Smooth muscle cell (in vitro differentiated cells): ENCODE measurements around the gene SPATA20. TPM values are rescaled to one million over a fixed set of nuclear protein-coding genes. Genes with fewer than 3 reads are reported as not detected.

ENCODE experiments used
- DNase-seq: peaks from one replicate; lab custom pipeline; 2025; ENCODE audit not compliant: unreplicated experiment; lab: John Stamatoyannopoulos, UW
- H2AFZ ChIP-seq: fragments of 200-600 bp; sonication (generic); 2 replicates; pipeline ENCODE4 v1.6.0; 2016; ENCODE audit warnings: antibody characterized with exemption, low read depth, mild to moderate bottlenecking
- H3F3A ChIP-seq: fragments of 200-600 bp; sonication (generic); 2 replicates; pipeline ENCODE4 v1.6.0; 2017; ENCODE audit warnings: antibody characterized with exemption, low read depth
- H3K27ac ChIP-seq: fragments of 200-600 bp; sonication (generic); 2 replicates; pipeline ENCODE4 v1.5.1; 2016; ENCODE audit warnings: low read depth, mild to moderate bottlenecking
- H3K27me3 ChIP-seq: fragments of 200-600 bp; sonication (generic); 2 replicates; pipeline ENCODE4 v1.6.1; 2016; ENCODE audit warnings: low read depth, mild to moderate bottlenecking
- H3K36me3 ChIP-seq: fragments of 200-600 bp; sonication (generic); 2 replicates; pipeline ENCODE4 v1.5.1; 2016; ENCODE audit warnings: low read depth
- H3K4me1 ChIP-seq: fragments of 200-600 bp; sonication (generic); 2 replicates; pipeline ENCODE4 v1.5.1; 2016; ENCODE audit warnings: low read depth
- H3K4me2 ChIP-seq: fragments of 200-600 bp; sonication (generic); 2 replicates; pipeline ENCODE4 v1.6.0; 2016; ENCODE audit warnings: mild to moderate bottlenecking
- H3K4me3 ChIP-seq: fragments of 200-600 bp; sonication (generic); 2 replicates; pipeline ENCODE4 v1.5.1; 2016; ENCODE audit warnings: mild to moderate bottlenecking
- H3K79me2 ChIP-seq: fragments of 200-600 bp; sonication (generic); 2 replicates; pipeline ENCODE4 v1.6.0; 2016; ENCODE audit warnings: low read depth, mild to moderate bottlenecking
- H3K9ac ChIP-seq: fragments of 200-600 bp; sonication (generic); 2 replicates; pipeline ENCODE4 v1.6.0; 2016; ENCODE audit warnings: low read depth
- H3K9me3 ChIP-seq: fragments of 200-600 bp; sonication (generic); replicated peaks from 2 replicates; pipeline ENCODE4 v1.5.1; 2016; ENCODE audit warnings: low read depth
- H4K20me1 ChIP-seq: fragments of 200-600 bp; sonication (generic); 2 replicates; pipeline ENCODE4 v1.6.0; 2016; ENCODE audit warnings: low read depth
- CTCF ChIP-seq: fragments of 200-600 bp; sonication (generic); IDR thresholded peaks from 2 replicates; pipeline ENCODE4 v1.5.1; 2017; ENCODE audit warnings: borderline replicate concordance, mild to moderate bottlenecking, antibody characterized with exemption; ENCODE audit not compliant: insufficient read depth, poor library complexity, severe bottlenecking
- WGBS: methylation state at CpG from one replicate; pipeline ENCODE4 v1.1.7; 2016; ENCODE audit warnings: low lambda C conversion rate; 5-methylcytosine and 5-hydroxymethylcytosine counted together
- polyA plus RNA-seq: library from polyadenylated mRNA; unstranded; fragments of >200 nt; fragmentation: Nextera tagmentation; extraction: Ambion mirVana; gene quantifications from 2 replicates; pipeline ENCODE4 v1.2.1, GENCODE V29; 2016
- total RNA-seq: library from RNA; depleted of rRNA; stranded (reverse); fragments of >200 nt; gene quantifications from 2 replicates; pipeline ENCODE4 v1.2.3, GENCODE V29; 2014

Gene SPATA20
- total and polyA plus RNA-seq, 2 experiments from 2014 or later: 61.0 to 62.7 TPM

- 27% methylated on average over 2 of the region's 2 CpGs for WGBS
- H3K79me2 ChIP-seq: no peaks in the 10 kb centered on the region
- no peak for TF ChIP-seq CTCF
- no peaks in the 10 kb centered on the region for H3K27me3 ChIP-seq
- peaks cover 8% of the 10 kb centered on the region for H3F3A ChIP-seq
- H3K9me3 ChIP-seq: no peaks in the 10 kb centered on the region
- peak overlapping the region; percentile 79 for H3K27ac ChIP-seq
- no peaks in the 10 kb centered on the region for H4K20me1 ChIP-seq
- no peak overlapping the region for H3K9ac ChIP-seq
- DNase-seq: no peak
- H3K4me1 ChIP-seq: peaks cover 25% of the 10 kb centered on the region
- H3K36me3 ChIP-seq: no peaks in the 10 kb centered on the region
- H2AFZ ChIP-seq: no peak overlapping the region
- H3K4me2 ChIP-seq: peak overlapping the region; percentile 35
- H3K4me3 ChIP-seq: no peak overlapping the region
Observed at GRCh38 chr17:50499721-50500120, 47.3 kb upstream of the SPATA20 start.

GRCh38 chr17:50501054-50501453 lies 45.9 kb upstream of the SPATA20 start:
- no peaks in the 10 kb centered on the region for H3K9me3 ChIP-seq
- no peak for DNase-seq
- H4K20me1 ChIP-seq: no peaks in the 10 kb centered on the region
- H3K4me2 ChIP-seq: no peak overlapping the region
- no peak overlapping the region for H2AFZ ChIP-seq
- H3K4me3 ChIP-seq: no peak overlapping the region
- H3K9ac ChIP-seq: no peak overlapping the region
- H3K27me3 ChIP-seq: no peaks in the 10 kb centered on the region
- H3K79me2 ChIP-seq: no peaks in the 10 kb centered on the region
- H3K27ac ChIP-seq: peak overlapping the region; percentile 80
- peaks cover 25% of the 10 kb centered on the region for H3K4me1 ChIP-seq
- 73% methylated on average over 5 of the region's 5 CpGs for WGBS
- no peaks in the 10 kb centered on the region for H3K36me3 ChIP-seq
- peak; percentile 46 for TF ChIP-seq CTCF
- peaks cover 8% of the 10 kb centered on the region for H3F3A ChIP-seq

- no peaks in the 10 kb centered on the region for H3K79me2 ChIP-seq
Observed at GRCh38 chr17:50502301-50502990, 44.5 kb upstream of the SPATA20 start.

More at GRCh38 chr17:50502301-50502990, 44.5 kb upstream of the SPATA20 start:
- no peak overlapping the region for H2AFZ ChIP-seq
- H3K4me1 ChIP-seq: peaks cover 26% of the 10 kb centered on the region
- peak overlapping the region; percentile 15 for H3K4me2 ChIP-seq
- peak overlapping the region; percentile 53 for H3K9ac ChIP-seq
- no peak overlapping the region for H3K4me3 ChIP-seq
- no peaks in the 10 kb centered on the region for H3K9me3 ChIP-seq
- peaks cover 8% of the 10 kb centered on the region for H3F3A ChIP-seq
- DNase-seq: no peak
- no peaks in the 10 kb centered on the region for H3K36me3 ChIP-seq
- H4K20me1 ChIP-seq: no peaks in the 10 kb centered on the region
- 79% methylated on average over 9 of the region's 9 CpGs for WGBS
- no peaks in the 10 kb centered on the region for H3K27me3 ChIP-seq
- H3K27ac ChIP-seq: peak overlapping the region; percentile 80
- TF ChIP-seq CTCF: no peak
